Measurements from ENCODE around the gene NPAS3. TPM values are rescaled to one million over a fixed set of nuclear protein-coding genes. Genes with fewer than 3 reads are reported as not detected.

The NPAS3 gene
- total RNA-seq, 1 donor from 2014 or later: 8.4 TPM

DNA sequence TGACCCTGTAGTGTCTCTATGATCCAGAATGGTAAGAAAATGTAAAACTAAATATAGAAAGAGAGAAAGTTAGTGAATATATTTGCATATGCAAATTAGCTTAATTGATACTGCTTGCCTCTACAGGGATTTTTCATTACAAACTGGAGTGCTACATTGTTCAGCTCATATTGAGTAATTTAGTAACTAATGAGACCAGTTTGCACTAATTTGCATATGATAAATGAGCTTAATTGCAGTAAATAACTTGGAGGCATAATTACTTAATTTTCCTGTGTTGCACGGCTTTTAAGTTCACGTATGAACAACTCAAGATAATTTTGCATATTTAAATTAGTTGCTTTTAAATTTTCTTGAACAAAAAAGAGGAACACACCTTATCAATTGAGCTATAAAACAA lies 436.5 kb downstream of the NPAS3 start:
- no peak for DNase-seq (ENCODE audit: low spot score)

GRCh38 chr14:33375786-33376185 lies 437.1 kb downstream of the NPAS3 start:
- DNase-seq (ENCODE audit: low spot score): no peak

- DNase-seq (ENCODE audit: low spot score): no peak
Observed at GRCh38 chr14:33376510-33376909, 437.8 kb downstream of the NPAS3 start.

- no peak for DNase-seq (ENCODE audit: low spot score)
Observed at GRCh38 chr14:33377596-33378390, 439.1 kb downstream of the NPAS3 start.

- DNase-seq (ENCODE audit: low spot score): no peak
Observed at GRCh38 chr14:33381717-33382116, 443.0 kb downstream of the NPAS3 start.

DNA sequence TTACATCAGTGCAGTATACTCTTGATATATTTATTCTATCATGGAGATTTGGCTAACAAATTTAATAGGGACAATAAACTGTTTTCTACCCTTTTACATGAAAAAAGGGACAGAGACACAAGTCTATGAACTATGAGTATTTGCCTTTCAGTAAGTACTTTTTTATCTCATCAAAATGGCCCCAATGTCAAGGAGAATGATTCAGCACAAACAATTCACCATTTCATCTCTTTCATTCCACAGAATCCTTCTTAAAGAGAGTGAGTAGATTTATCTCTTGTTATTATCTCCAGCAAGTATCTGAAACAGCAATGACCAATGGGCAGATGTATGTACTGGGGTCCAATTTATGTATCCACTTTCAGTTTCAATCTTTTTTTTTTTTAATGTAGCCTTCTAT lies 447.5 kb downstream of the NPAS3 start:
- DNase-seq (ENCODE audit: low spot score): no peak

DNA sequence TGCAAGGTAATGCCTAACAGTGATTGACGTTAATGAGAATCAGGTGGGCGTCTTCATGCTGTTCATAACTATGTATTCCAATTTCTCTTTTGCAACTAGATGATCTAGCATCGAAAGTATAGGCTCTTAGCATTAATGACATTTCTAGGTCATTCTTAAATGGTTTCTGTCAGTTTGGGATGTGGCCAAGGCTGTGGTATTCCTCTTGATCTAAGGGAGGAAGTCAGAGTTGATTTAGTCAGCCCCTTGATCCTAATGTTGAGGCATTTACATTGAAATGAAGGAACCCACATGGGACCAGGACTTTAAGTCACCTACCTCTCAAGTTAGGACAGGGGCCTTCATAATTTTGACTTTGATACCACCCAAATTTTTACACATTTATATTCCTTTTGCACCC lies 448.1 kb downstream of the NPAS3 start:
- no peak for DNase-seq (ENCODE audit: low spot score)

- no peak for DNase-seq (ENCODE audit: low spot score)
Observed at GRCh38 chr14:33390335-33390734, 451.7 kb downstream of the NPAS3 start.

GRCh38 chr14:33393231-33393894 lies 454.7 kb downstream of the NPAS3 start:
- no peak for DNase-seq (ENCODE audit: low spot score)

DNA sequence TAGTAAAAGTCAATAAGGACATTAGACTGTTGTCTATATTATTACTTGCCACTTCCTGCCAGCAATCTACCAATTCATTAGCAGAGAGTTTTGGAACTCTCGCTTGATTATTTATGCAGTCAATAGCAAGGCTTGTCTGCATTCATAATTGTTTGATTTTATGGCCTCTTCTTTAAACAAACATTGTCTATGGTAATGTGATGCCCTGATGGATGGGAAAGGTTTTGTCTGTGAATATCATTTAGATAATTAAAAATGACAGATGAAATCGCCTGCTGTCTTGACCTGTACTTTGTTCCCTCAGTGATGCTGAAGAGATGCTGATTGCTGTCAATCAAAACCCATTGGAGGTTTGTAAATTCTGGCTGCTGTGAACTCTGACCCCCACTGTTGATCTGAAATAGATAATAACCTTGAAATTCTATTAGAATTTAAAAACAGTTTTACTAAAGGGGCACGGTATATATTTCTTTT lies 455.3 kb downstream of the NPAS3 start:
- no peak for DNase-seq (ENCODE audit: low spot score)

- no peak for DNase-seq (ENCODE audit: low spot score)
Observed at GRCh38 chr14:33401311-33401710, 462.6 kb downstream of the NPAS3 start.

- no peak for DNase-seq (ENCODE audit: low spot score)
Observed at GRCh38 chr14:33402604-33403003, 463.9 kb downstream of the NPAS3 start.

DNA sequence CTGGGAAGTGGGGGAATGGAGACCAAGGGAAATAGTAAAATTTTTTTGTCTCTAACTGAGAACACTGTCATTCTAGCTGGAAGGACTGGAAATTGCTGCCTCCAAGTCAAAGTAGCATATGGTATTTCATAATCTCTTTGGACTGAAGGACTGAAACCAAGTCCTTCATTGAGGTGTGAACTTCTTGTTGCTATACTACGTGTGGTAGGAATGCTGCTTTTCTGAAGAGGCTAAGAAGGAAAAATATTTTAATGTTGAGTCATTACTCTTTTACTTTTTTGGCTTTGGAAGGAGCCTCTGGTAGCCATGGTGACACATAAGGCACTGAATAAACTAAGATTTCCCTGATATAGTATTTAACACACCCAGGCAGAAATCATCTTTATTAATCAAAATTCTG lies 465.4 kb downstream of the NPAS3 start:
- DNase-seq (ENCODE audit: low spot score): peak; percentile 47

DNA sequence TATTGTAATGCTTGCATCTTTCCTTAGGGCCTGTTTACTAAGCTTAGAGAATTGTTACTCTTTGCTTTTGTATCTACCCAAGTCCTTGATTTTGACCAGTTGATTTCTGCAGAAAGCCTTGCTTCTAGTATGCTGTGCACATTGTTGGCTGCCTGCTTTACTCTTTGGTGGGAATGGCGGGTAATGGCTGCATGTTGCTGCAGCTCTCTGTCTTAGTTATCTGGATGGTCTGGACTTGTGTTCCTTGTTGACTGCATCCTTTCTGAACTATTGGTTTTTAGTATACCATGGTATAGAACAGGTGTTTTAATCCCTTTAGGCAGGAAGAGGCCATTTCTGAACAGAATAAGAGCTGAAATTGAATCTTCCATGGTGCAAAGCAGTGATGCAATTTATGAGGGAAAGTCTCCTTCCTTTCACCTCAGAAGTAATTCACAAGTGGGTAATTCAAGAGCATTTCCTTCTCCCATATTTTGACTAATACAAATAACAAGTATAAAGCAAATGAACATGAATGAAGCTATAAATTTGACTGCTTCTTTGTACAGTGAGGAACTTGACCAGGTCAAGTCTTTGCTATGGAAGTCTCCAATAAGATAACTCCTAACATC lies 466.4 kb downstream of the NPAS3 start:
- no peak for DNase-seq (ENCODE audit: low spot score)

DNA sequence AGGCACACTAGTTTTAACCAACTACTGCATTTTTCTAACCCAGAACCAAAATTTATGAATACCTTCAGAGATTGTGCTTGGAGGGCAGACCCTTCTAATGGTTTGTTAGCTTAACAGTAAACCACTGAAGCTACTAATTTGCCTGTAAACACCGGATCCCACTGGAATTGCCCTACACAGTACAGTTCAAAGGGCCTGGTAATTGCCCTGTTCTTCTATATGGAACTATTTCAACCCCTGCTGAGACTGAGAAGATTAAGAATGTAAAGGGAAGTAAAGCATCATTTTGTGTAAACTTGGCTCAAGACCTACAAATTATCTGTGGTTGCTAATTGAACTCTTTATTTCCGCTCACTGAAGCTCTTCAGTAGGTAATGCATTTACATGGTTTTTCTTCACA lies 468.1 kb downstream of the NPAS3 start:
- no peak for DNase-seq (ENCODE audit: low spot score)

DNA sequence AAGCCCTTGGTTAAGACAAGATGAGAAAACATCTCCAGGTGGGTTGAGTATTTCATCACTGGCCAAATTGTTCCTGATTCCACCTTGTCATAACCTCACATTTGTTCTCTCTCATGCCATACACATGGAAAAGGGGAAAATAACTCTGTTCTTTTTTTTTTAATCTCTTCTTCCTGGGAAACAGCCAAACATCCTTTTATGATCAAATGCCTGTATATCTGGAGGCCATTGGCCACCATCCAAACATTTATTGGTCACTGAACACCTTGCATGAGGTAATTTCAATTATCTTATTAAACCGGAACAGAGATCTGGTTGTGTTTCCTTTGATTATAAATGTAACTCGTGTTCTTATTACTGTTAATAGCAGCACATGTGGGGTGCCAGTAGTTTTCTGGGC lies 469.6 kb downstream of the NPAS3 start:
- no peak for DNase-seq (ENCODE audit: low spot score)

GRCh38 chr14:33412450-33412849 lies 473.8 kb downstream of the NPAS3 start:
- no peak for DNase-seq (ENCODE audit: low spot score)

GRCh38 chr14:33413381-33413780 lies 474.7 kb downstream of the NPAS3 start:
- no peak for DNase-seq (ENCODE audit: low spot score)

DNA sequence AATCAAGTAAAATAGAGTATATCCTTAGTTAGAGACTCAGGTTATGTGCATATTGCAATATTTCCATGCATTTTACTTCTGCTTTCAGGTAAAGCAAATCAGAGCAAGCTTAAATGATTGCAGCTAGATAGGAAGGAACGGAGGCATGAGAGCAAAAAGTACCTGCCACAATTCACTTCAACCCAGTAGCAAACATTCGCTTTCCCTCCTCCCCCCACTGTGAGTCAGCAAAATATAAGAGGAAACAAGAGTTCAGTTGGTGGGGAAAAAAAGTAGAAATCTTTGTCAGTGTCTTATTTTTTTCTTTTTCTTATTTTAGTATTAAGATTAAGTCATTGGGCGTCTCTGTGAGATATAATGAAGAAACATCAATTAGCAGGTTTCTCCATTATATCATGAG lies 475.4 kb downstream of the NPAS3 start:
- DNase-seq (ENCODE audit: low spot score): no peak

DNA sequence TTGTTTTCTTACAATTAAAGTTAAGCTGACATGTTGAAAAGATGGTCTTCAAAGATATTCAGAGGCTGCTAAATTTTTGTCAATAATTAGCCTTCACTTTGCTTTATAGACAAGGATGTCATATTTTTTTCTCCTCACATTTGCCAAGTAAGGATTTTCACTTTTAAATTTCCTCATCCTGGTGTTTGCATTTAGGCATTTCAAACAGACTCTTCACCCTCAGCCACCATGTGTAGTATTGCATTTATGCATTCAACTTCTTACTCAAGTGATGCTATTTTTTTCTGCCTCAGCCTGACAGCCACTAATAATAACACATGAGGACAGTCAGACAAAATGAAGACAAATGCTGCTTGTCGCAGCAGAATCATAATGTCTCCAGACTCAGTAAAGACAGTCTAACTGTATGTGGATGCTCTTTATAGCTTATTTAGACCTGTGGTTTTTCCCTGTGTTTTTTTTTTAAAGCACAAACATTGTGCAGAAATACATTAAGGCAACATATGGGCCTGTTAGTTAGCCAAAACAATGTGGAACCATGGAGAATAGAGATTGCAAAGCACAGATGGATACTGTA lies 481.5 kb downstream of the NPAS3 start:
- no peak for DNase-seq (ENCODE audit: low spot score)

DNA sequence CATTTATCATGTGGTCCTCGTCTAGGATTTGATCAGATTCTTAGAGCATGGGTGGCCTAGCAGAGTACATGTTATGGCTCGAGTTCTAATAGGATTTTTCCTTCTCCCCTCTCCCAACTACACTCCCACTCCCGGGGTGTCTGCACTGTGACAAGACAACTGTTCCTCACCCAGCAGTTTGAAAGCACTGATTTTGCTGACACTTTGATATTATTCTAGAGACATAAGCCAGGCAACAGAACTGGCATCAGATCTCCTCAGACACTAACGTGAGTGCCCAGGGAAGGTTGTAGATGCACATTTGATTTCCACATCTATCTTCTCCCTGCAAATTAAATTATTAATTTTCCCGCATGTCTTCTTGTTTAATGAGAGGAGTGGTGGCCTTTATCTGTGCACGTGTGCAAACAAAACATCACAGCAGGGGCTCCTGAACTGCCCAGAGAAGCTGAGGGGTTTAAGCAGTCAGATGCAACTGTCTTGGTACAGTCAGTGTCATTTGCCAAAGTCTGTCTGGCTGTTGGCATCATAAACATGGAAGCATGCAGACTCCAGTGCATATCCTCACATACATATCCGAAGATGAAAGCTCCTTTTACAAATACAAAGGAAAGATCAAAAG lies 491.8 kb downstream of the NPAS3 start:
- DNase-seq (ENCODE audit: low spot score): no peak

All from umbilical cord (tissue), 2 donors.